Measurements from ENCODE around the gene SECISBP2. TPM values are rescaled to one million over a fixed set of nuclear protein-coding genes. Genes with fewer than 3 reads are reported as not detected.

Gene SECISBP2
- total RNA-seq, 1 experiment from 2014 or later, result 15.7 TPM

DNA sequence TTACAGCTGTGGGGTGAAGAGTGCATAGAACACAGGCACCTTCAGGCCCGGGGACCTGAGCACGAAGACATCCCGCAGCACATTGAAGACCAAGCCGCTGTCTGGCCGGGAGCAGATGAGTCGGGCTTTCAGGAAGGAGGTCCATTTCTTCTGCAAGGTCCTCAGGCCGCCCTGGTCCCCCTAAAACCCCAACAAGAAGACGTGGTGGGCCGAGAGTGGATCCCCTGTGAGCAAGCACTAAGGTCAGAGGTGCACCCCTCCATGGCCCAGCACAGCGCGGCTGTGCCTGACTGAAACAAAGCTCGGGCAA, 70.5 kb downstream of the SECISBP2 start:
- ChIA-PET CTCF (no interaction called here), POLR2A (ENCODE audit: unreplicated experiment) (no interaction called here)
- Histone ChIP-seq H2AFZ (ENCODE audit: low read length) (no peak overlapping the region), H3K9me2 (replicated peaks; ENCODE audit: low read length) (no peaks in the 10 kb centered on the region), H3K27me3 (ENCODE audit: low read length) (no peaks in the 10 kb centered on the region), H3K79me2 (ENCODE audit: low read length) (no peaks in the 10 kb centered on the region), H3F3A (ENCODE audit: low read length, unreplicated experiment) (no peaks in the 10 kb centered on the region), H3K36me3 (ENCODE audit: low read depth, low read length) (no peaks in the 10 kb centered on the region), H3K9me3 (ENCODE audit: low read length) (no peaks in the 10 kb centered on the region), H3K9ac (ENCODE audit: low read length) (no peak overlapping the region), H3K4me1 (ENCODE audit: insufficient read depth, low read length) (no peaks in the 10 kb centered on the region), H3K27ac (ENCODE audit: low read length) (no peak overlapping the region), H3K4me2 (ENCODE audit: low read length) (no peak overlapping the region), H3K4me3 (ENCODE audit: low read length) (no peak overlapping the region), H4K20me1 (ENCODE audit: low read length) (no peaks in the 10 kb centered on the region)
- TF ChIP-seq EZH2phosphoT487 (IDR thresholded peaks at IDR 0.05; ENCODE audit: borderline replicate concordance, low read length) (no peak), EZH2 (IDR thresholded peaks at IDR 0.05; ENCODE audit: low read length, unreplicated experiment) (no peak)
- TF ChIP-seq, protein P1, sequence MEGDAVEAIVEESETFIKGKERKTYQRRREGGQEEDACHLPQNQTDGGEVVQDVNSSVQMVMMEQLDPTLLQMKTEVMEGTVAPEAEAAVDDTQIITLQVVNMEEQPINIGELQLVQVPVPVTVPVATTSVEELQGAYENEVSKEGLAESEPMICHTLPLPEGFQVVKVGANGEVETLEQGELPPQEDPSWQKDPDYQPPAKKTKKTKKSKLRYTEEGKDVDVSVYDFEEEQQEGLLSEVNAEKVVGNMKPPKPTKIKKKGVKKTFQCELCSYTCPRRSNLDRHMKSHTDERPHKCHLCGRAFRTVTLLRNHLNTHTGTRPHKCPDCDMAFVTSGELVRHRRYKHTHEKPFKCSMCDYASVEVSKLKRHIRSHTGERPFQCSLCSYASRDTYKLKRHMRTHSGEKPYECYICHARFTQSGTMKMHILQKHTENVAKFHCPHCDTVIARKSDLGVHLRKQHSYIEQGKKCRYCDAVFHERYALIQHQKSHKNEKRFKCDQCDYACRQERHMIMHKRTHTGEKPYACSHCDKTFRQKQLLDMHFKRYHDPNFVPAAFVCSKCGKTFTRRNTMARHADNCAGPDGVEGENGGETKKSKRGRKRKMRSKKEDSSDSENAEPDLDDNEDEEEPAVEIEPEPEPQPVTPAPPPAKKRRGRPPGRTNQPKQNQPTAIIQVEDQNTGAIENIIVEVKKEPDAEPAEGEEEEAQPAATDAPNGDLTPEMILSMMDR (conservative IDR thresholded peaks at IDR 0.05; ENCODE audit: low read depth, low read length), result no peak
- intact Hi-C loops (cut with micrococcal nuclease), result no loop called here
- BruUV-seq (replicated peaks), result no TSS peak
- ATAC-seq (no peak), DNase-seq (no peak)

DNA sequence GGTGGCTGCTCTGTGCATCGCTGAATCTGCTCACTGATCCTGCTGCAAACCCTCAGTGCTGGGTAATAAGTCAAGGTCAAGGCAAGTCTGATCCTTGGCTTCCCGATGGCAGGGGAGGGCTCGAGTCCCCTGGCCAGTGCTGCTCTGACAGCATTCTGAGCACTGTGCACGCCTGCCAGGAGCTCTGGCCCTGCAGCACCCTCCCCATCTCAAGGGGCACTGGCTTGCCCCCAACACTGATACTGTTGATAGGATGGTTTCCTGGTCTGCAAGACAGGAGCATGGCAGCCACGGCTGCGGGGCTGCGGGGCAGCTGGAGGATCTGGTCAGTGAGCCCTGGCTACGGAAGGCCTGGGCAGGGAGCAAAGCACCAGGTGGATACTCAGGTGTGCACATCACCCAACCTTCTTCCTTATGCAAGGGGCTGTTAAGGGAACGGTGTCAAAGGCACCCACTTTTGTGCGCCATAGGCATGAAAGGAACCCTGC, 71.8 kb downstream of the SECISBP2 start:
- intact Hi-C loops (cut with micrococcal nuclease), result no loop called here
- no peak for ATAC-seq
- POLR2A ChIA-PET (ENCODE audit: unreplicated experiment), result no interaction called here

DNA sequence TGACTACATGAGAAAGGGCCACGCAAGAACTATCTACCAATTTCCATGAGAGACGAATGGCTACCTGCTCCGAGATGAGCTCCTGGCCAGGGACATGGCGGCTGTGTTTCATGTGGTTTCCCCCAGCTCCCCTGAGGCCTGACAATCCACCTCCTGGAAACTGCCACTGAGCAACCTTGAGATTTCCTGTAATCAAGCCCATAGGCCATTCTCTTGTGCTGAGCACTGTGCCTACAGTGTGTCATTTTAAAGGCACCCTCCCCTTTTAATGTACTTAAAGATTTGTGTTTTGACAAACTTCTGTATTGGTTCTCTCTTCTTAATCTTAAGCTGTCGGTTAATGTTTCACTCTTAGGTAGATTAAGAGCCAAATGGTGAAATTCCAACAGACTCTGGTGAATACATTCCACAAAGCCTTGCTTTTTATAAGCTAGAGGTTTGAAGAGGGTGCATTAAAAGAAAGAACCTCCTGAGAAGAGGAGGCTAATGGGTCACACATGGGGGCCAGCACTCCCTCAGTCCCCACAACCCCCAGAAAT, 72.3 kb downstream of the SECISBP2 start:
- ATAC-seq, result no peak
- CTCF ChIA-PET, result no interaction called here
- H2AFZ ChIP-seq (ENCODE audit: low read length), result no peak overlapping the region
- no peaks in the 10 kb centered on the region for H4K20me1 ChIP-seq (ENCODE audit: low read length)
- DNase-seq, result no peak
- H3K4me1 ChIP-seq (ENCODE audit: insufficient read depth, low read length), result no peaks in the 10 kb centered on the region
- POLR2A ChIA-PET (ENCODE audit: unreplicated experiment), result no interaction called here
- H3F3A ChIP-seq (ENCODE audit: low read length, unreplicated experiment), result no peaks in the 10 kb centered on the region
- intact Hi-C loops (cut with micrococcal nuclease), result no loop called here
- H3K27ac ChIP-seq (ENCODE audit: low read length), result no peak overlapping the region
- no peaks in the 10 kb centered on the region for H3K27me3 ChIP-seq (ENCODE audit: low read length)
- H3K9ac ChIP-seq (ENCODE audit: low read length), result no peak overlapping the region
- no peaks in the 10 kb centered on the region for H3K36me3 ChIP-seq (ENCODE audit: low read depth, low read length)
- no peaks in the 10 kb centered on the region for H3K79me2 ChIP-seq (ENCODE audit: low read length)
- H3K4me2 ChIP-seq (ENCODE audit: low read length), result no peak overlapping the region
- no peak overlapping the region for H3K4me3 ChIP-seq (ENCODE audit: low read length)
- no TSS peak for BruUV-seq (replicated peaks)
- no peaks in the 10 kb centered on the region for H3K9me2 ChIP-seq (replicated peaks; ENCODE audit: low read length)
- TF ChIP-seq, protein P1 (conservative IDR thresholded peaks at IDR 0.05; ENCODE audit: low read depth, low read length), result no peak
- TF ChIP-seq EZH2 (IDR thresholded peaks at IDR 0.05; ENCODE audit: low read length, unreplicated experiment) (no peak), EZH2phosphoT487 (IDR thresholded peaks at IDR 0.05; ENCODE audit: borderline replicate concordance, low read length) (no peak)
- H3K9me3 ChIP-seq (ENCODE audit: low read length), result no peaks in the 10 kb centered on the region

More for the DNA sequence above, 71.8 kb downstream of the SECISBP2 start:
- CTCF ChIA-PET, result no interaction called here
- H3K36me3 ChIP-seq (ENCODE audit: low read depth, low read length), result no peaks in the 10 kb centered on the region
- H3K9me3 ChIP-seq (ENCODE audit: low read length), result no peaks in the 10 kb centered on the region
- no peaks in the 10 kb centered on the region for H3K9me2 ChIP-seq (replicated peaks; ENCODE audit: low read length)
- no peak overlapping the region for H2AFZ ChIP-seq (ENCODE audit: low read length)
- H4K20me1 ChIP-seq (ENCODE audit: low read length), result no peaks in the 10 kb centered on the region
- no peaks in the 10 kb centered on the region for H3K4me1 ChIP-seq (ENCODE audit: insufficient read depth, low read length)
- H3F3A ChIP-seq (ENCODE audit: low read length, unreplicated experiment), result no peaks in the 10 kb centered on the region
- no peak overlapping the region for H3K4me2 ChIP-seq (ENCODE audit: low read length)
- BruUV-seq (replicated peaks), result no TSS peak
- no peaks in the 10 kb centered on the region for H3K27me3 ChIP-seq (ENCODE audit: low read length)
- H3K4me3 ChIP-seq (ENCODE audit: low read length), result no peak overlapping the region
- no peaks in the 10 kb centered on the region for H3K79me2 ChIP-seq (ENCODE audit: low read length)
- H3K9ac ChIP-seq (ENCODE audit: low read length), result no peak overlapping the region
- no peak for DNase-seq
- no peak overlapping the region for H3K27ac ChIP-seq (ENCODE audit: low read length)
- TF ChIP-seq, protein P1 (conservative IDR thresholded peaks at IDR 0.05; ENCODE audit: low read depth, low read length), result no peak
- TF ChIP-seq EZH2phosphoT487 (IDR thresholded peaks at IDR 0.05; ENCODE audit: borderline replicate concordance, low read length) (no peak), EZH2 (IDR thresholded peaks at IDR 0.05; ENCODE audit: low read length, unreplicated experiment) (no peak)

Measured in PC-3 (cell line).